ENCODE data around the gene LNPEP. TPM values are rescaled to one million over a fixed set of nuclear protein-coding genes. Genes with fewer than 3 reads are reported as not detected.

The LNPEP gene
- total RNA-seq, 5 donors from 2014 or later (not counting 1 experiment from before 2014, with no cell fraction given) = 82.3 to 102 (median 86.3) TPM

GRCh38 chr5:96986450-96986849 lies 50.6 kb downstream of the LNPEP start:
- ChIA-PET CTCF (interaction anchor here (0.6 to 2.9 kb wide), 4 partner anchors 11 to 118 kb away, joined by 3 to 11 read pairs (median 4); no protein-coding TSS in a partner anchor), POLR2A (interaction anchor here in 1 of 2 donors (1.4 kb wide), 1 partner anchor 8 kb away, joined by 4 read pairs; no protein-coding TSS in a partner anchor)
- Mint-ChIP-seq H3K4me1 (peaks cover 65 to 75% (median 72%) of the 10 kb centered on the region in 3 donors), H3K36me3 (peaks cover 47% of the 10 kb centered on the region), H3K27me3 (no peaks in the 10 kb centered on the region), H3K4me3 (no peak overlapping the region), H3K27ac (peak overlapping the region; percentile 23 to 33), H3K9me3 (no peaks in the 10 kb centered on the region)
- H3K9me3 ChIP-seq = no peaks in the 10 kb centered on the region
- peaks cover 8 to 57% of the 10 kb centered on the region in 2 donors for H3K36me3 ChIP-seq (ENCODE audit: control insufficient read depth in 2 of 2, extremely low read depth in 1 of 2, insufficient read depth in 1 of 2, low read length in 1 of 2)
- no peak for DNase-seq
- no peak overlapping the region for H3K4me3 ChIP-seq (ENCODE audit: control insufficient read depth in 1 of 2, extremely low read depth in 1 of 2, low read length in 1 of 2)
- peaks cover 0 to 3% of the 10 kb centered on the region in 2 experiments for H3K4me1 ChIP-seq (ENCODE audit: control insufficient read depth in 1 of 2, extremely low read depth in 1 of 2, insufficient read depth in 2 of 2, low read length in 2 of 2)
- no CpG with 5 or more reads among the region's 3 CpGs for WGBS (ENCODE audit: insufficient coverage)
- no peaks in the 10 kb centered on the region for H3K27me3 ChIP-seq (replicated peaks in 1 of 2; ENCODE audit: control insufficient read depth in 2 of 2, extremely low read depth in 1 of 2, insufficient read depth in 2 of 2, low read length in 1 of 2)
- no peak overlapping the region for H3K27ac ChIP-seq (ENCODE audit: low read length)
- ATAC-seq (replicated peaks in 1 of 4) = no peak

GRCh38 chr5:96990102-96990501 lies 54.2 kb downstream of the LNPEP start:
- no peak overlapping the region for H3K4me3 Mint-ChIP-seq
- POLR2A ChIA-PET = interaction anchor here (0.6 to 1.1 kb wide), 2 partner anchors 48 to 118 kb away, joined by 4 to 5 read pairs; no protein-coding TSS in a partner anchor

GRCh38 chr5:96991708-96992107 lies 55.8 kb downstream of the LNPEP start:
- DNase-seq = no peak
- CTCF ChIA-PET = no interaction called here

More at GRCh38 chr5:96990102-96990501, 54.2 kb downstream of the LNPEP start:
- Histone ChIP-seq H3K4me1 (ENCODE audit: control insufficient read depth in 1 of 2, extremely low read depth in 1 of 2, insufficient read depth in 2 of 2, low read length in 2 of 2) (no peaks in the 10 kb centered on the region), H3K4me3 (ENCODE audit: control insufficient read depth in 1 of 2, extremely low read depth in 1 of 2, low read length in 1 of 2) (no peak overlapping the region), H3K36me3 (ENCODE audit: control insufficient read depth in 2 of 2, extremely low read depth in 1 of 2, insufficient read depth in 1 of 2, low read length in 1 of 2) (peaks cover 0 to 75% of the 10 kb centered on the region in 2 donors), H3K27ac (ENCODE audit: low read length) (no peak overlapping the region), H3K9me3 (no peaks in the 10 kb centered on the region), H3K27me3 (replicated peaks in 1 of 2; ENCODE audit: control insufficient read depth in 2 of 2, extremely low read depth in 1 of 2, insufficient read depth in 2 of 2, low read length in 1 of 2) (no peaks in the 10 kb centered on the region)
- no peaks in the 10 kb centered on the region for H3K9me3 Mint-ChIP-seq
- peaks cover 65% of the 10 kb centered on the region for H3K36me3 Mint-ChIP-seq
- ATAC-seq (replicated peaks in 1 of 4) (no peak), DNase-seq (no peak)
- no peaks in the 10 kb centered on the region for H3K27me3 Mint-ChIP-seq
- peaks cover 47 to 67% (median 53%) of the 10 kb centered on the region in 3 donors for H3K4me1 Mint-ChIP-seq
- CTCF ChIA-PET = interaction anchor here (0.7 to 2.0 kb wide), 4 partner anchors 8 to 1208 kb away, joined by 3 to 7 read pairs (median 4); no protein-coding TSS in a partner anchor
- H3K27ac Mint-ChIP-seq = peak overlapping the region in 1 of 2 donors; percentile 5
- 71% methylated on average over 2 of the region's 4 CpGs for WGBS (ENCODE audit: insufficient coverage)

GRCh38 chr5:96993760-96994159 lies 57.9 kb downstream of the LNPEP start:
- Mint-ChIP-seq H3K27me3 (no peaks in the 10 kb centered on the region), H3K4me1 (peaks cover 18 to 50% (median 49%) of the 10 kb centered on the region in 3 donors), H3K27ac (peak overlapping the region in 1 of 2 donors; percentile 19), H3K9me3 (no peaks in the 10 kb centered on the region), H3K36me3 (peaks cover 53% of the 10 kb centered on the region), H3K4me3 (no peak overlapping the region)
- Histone ChIP-seq H3K4me1 (ENCODE audit: control insufficient read depth in 1 of 2, extremely low read depth in 1 of 2, insufficient read depth in 2 of 2, low read length in 2 of 2) (no peaks in the 10 kb centered on the region), H3K27me3 (replicated peaks in 1 of 2; ENCODE audit: control insufficient read depth in 2 of 2, extremely low read depth in 1 of 2, insufficient read depth in 2 of 2, low read length in 1 of 2) (no peaks in the 10 kb centered on the region), H3K27ac (ENCODE audit: low read length) (no peak overlapping the region), H3K4me3 (ENCODE audit: control insufficient read depth in 1 of 2, extremely low read depth in 1 of 2, low read length in 1 of 2) (no peak overlapping the region), H3K36me3 (ENCODE audit: control insufficient read depth in 2 of 2, extremely low read depth in 1 of 2, insufficient read depth in 1 of 2, low read length in 1 of 2) (peaks cover 0 to 66% of the 10 kb centered on the region in 2 donors), H3K9me3 (no peaks in the 10 kb centered on the region)
- CTCF ChIA-PET = interaction anchor here (0.8 to 1.0 kb wide), 2 partner anchors 17 to 1887 kb away, joined by 3 to 4 read pairs; no protein-coding TSS in a partner anchor
- WGBS (ENCODE audit: insufficient coverage) = 92% methylated on average over 2 of the region's 2 CpGs
- POLR2A ChIA-PET = no interaction called here
- DNase-seq = no peak
- no peak for ATAC-seq (replicated peaks in 1 of 4)

More at GRCh38 chr5:96991708-96992107, 55.8 kb downstream of the LNPEP start:
- Mint-ChIP-seq H3K4me1 (peaks cover 31 to 59% (median 46%) of the 10 kb centered on the region in 3 donors), H3K27ac (peak overlapping the region; percentile 5 to 42), H3K36me3 (peaks cover 53% of the 10 kb centered on the region), H3K27me3 (no peaks in the 10 kb centered on the region), H3K9me3 (no peaks in the 10 kb centered on the region), H3K4me3 (no peak overlapping the region)
- Histone ChIP-seq H3K27ac (ENCODE audit: low read length) (no peak overlapping the region), H3K4me3 (ENCODE audit: control insufficient read depth in 1 of 2, extremely low read depth in 1 of 2, low read length in 1 of 2) (no peak overlapping the region), H3K36me3 (ENCODE audit: control insufficient read depth in 2 of 2, extremely low read depth in 1 of 2, insufficient read depth in 1 of 2, low read length in 1 of 2) (peaks cover 0 to 66% of the 10 kb centered on the region in 2 donors), H3K27me3 (replicated peaks in 1 of 2; ENCODE audit: control insufficient read depth in 2 of 2, extremely low read depth in 1 of 2, insufficient read depth in 2 of 2, low read length in 1 of 2) (no peaks in the 10 kb centered on the region), H3K9me3 (no peaks in the 10 kb centered on the region), H3K4me1 (ENCODE audit: control insufficient read depth in 1 of 2, extremely low read depth in 1 of 2, insufficient read depth in 2 of 2, low read length in 2 of 2) (no peaks in the 10 kb centered on the region)
- POLR2A ChIA-PET = no interaction called here
- no peak for ATAC-seq (replicated peaks in 1 of 4)

GRCh38 chr5:96994493-96994892 lies 58.6 kb downstream of the LNPEP start:
- H3K4me3 Mint-ChIP-seq = no peak overlapping the region
- peaks cover 0 to 69% of the 10 kb centered on the region in 2 donors for H3K36me3 ChIP-seq (ENCODE audit: control insufficient read depth in 2 of 2, extremely low read depth in 1 of 2, insufficient read depth in 1 of 2, low read length in 1 of 2)
- H3K36me3 Mint-ChIP-seq = peaks cover 57% of the 10 kb centered on the region

GRCh38 chr5:96995419-96995818 lies 59.5 kb downstream of the LNPEP start:
- Histone ChIP-seq H3K9me3 (no peaks in the 10 kb centered on the region), H3K4me3 (ENCODE audit: control insufficient read depth in 1 of 2, extremely low read depth in 1 of 2, low read length in 1 of 2) (no peak overlapping the region), H3K27me3 (replicated peaks in 1 of 2; ENCODE audit: control insufficient read depth in 2 of 2, extremely low read depth in 1 of 2, insufficient read depth in 2 of 2, low read length in 1 of 2) (no peaks in the 10 kb centered on the region), H3K36me3 (ENCODE audit: control insufficient read depth in 2 of 2, extremely low read depth in 1 of 2, insufficient read depth in 1 of 2, low read length in 1 of 2) (peaks cover 0 to 71% of the 10 kb centered on the region in 2 donors), H3K27ac (ENCODE audit: low read length) (no peak overlapping the region), H3K4me1 (ENCODE audit: control insufficient read depth in 1 of 2, extremely low read depth in 1 of 2, insufficient read depth in 2 of 2, low read length in 2 of 2) (no peaks in the 10 kb centered on the region)
- WGBS (ENCODE audit: insufficient coverage) = 100% methylated on average over 2 of the region's 3 CpGs
- H3K27ac Mint-ChIP-seq = peak overlapping the region; percentile 1 to 73
- POLR2A ChIA-PET = interaction anchor here (0.5 to 0.7 kb wide), 4 partner anchors 13 to 369 kb away, joined by 3 to 11 read pairs (median 3); no protein-coding TSS in a partner anchor
- peaks cover 7 to 50% (median 49%) of the 10 kb centered on the region in 3 donors for H3K4me1 Mint-ChIP-seq
- CTCF ChIA-PET = interaction anchor here (0.6 to 0.9 kb wide), 3 partner anchors 118 to 1224 kb away, joined by 3 read pairs; no protein-coding TSS in a partner anchor
- H3K4me3 Mint-ChIP-seq = no peak overlapping the region
- peaks cover 48% of the 10 kb centered on the region for H3K36me3 Mint-ChIP-seq
- no peak for ATAC-seq (replicated peaks in 1 of 4)
- no peak for DNase-seq
- no peaks in the 10 kb centered on the region for H3K9me3 Mint-ChIP-seq
- H3K27me3 Mint-ChIP-seq = no peaks in the 10 kb centered on the region

More at GRCh38 chr5:96994493-96994892, 58.6 kb downstream of the LNPEP start:
- Histone ChIP-seq H3K4me3 (ENCODE audit: control insufficient read depth in 1 of 2, extremely low read depth in 1 of 2, low read length in 1 of 2) (no peak overlapping the region), H3K9me3 (no peaks in the 10 kb centered on the region), H3K4me1 (ENCODE audit: control insufficient read depth in 1 of 2, extremely low read depth in 1 of 2, insufficient read depth in 2 of 2, low read length in 2 of 2) (no peaks in the 10 kb centered on the region), H3K27me3 (replicated peaks in 1 of 2; ENCODE audit: control insufficient read depth in 2 of 2, extremely low read depth in 1 of 2, insufficient read depth in 2 of 2, low read length in 1 of 2) (no peaks in the 10 kb centered on the region), H3K27ac (ENCODE audit: low read length) (no peak overlapping the region)
- 100% methylated on average over 3 of the region's 3 CpGs for WGBS (ENCODE audit: insufficient coverage)
- no peaks in the 10 kb centered on the region for H3K9me3 Mint-ChIP-seq
- CTCF ChIA-PET = interaction anchor here (0.8 to 1.0 kb wide), 4 partner anchors 16 to 1886 kb away, joined by 3 to 4 read pairs (median 3); no protein-coding TSS in a partner anchor
- no peaks in the 10 kb centered on the region for H3K27me3 Mint-ChIP-seq
- peaks cover 15 to 53% (median 52%) of the 10 kb centered on the region in 3 donors for H3K4me1 Mint-ChIP-seq
- ATAC-seq (replicated peaks in 1 of 4) (peak in 2 of 4 experiments; percentile 19 to 38), DNase-seq (no peak)
- H3K27ac Mint-ChIP-seq = peak overlapping the region in 1 of 2 donors; percentile 30
- POLR2A ChIA-PET = no interaction called here

Data from T-cell (primary cell).